ENCODE measurements around the gene SYS1.

Gene SYS1

GRCh38 chr20:45358282-45359068 is 4.5 kb upstream of the SYS1 start:
- no peak for DNase-seq

DNA sequence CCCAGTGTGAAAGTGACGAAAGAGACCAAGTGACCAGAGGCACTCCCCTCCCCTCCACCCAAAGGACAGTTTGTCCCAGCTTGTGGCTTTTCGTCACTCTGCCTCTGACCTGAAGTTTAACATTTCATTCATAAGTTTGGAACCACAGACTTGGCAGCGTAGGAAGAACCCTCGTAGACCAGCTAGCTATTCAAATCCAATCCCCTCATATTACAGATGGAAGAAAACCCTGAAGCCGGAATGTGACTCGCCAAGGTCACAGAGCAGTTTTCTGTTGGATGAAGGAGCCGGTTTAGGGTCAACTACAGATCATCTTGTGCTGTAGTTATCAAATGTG is 3.9 kb upstream of the SYS1 start:
- DNase-seq: no peak

DNA sequence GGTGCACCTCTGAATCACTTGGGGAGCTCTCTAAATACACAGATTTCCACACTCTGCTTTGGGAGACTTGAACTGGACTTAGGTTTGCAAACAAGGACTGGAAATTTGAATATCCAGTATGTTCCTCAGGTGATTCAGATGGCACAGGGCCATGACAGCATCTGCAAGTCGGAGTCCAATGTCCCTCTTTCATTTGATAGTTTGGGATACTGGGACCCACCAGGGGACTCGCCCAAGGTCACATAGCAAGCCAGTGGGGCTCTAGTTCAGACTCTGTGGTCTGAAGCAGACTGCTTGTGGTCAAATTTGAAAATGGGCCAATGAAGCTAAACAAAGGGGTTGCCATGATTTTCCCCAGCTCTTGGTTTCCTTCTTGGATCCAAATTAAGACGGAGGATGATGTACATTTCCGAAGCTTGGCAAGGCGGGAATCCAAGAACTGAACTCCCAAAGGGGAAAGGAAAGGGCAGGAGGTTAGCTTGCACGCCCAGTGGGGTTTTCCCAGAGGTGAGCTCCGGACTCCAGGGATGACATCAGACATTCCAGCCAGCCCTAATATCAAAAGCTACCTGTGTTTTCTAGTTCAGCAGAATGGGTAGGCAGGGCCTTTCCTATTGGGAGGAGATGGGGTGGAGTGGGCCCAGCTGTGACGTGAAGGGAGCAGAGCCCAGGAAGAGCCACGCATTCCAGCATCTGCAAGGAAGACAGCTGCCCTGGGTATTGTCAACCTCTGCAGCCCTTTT is 3.4 kb upstream of the SYS1 start:
- no peak for DNase-seq

- no peak for DNase-seq
Measured at GRCh38 chr20:45361793-45362192, 1.2 kb upstream of the SYS1 start.

GRCh38 chr20:45363611-45364492 is 896 bp downstream of the SYS1 start:
- no peak for DNase-seq

DNA sequence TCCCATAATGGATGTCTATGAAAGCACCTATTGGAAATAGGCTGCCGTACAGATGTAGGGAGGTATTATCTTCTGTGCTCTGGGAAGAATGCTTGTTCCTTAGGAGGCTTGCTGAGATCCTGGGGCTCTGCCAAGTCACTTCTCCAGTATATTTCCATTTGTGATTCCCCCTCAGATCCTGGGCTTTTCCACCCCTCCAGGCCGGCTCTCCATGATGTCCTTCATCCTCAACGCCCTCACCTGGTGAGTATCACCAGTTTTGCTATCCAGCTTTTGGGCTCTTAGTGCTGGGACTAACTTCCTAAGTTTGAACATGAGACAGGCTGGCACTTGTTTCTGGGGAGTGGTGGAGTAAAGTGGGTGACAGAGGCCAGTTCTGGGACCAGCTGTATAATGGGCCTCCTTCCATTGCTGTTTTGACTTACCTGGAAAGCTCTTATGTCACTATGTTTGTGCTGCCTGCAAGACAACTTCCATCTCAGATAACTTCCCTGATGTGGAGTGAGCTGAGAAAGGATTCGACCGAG is 2.6 kb downstream of the SYS1 start:
- no peak for DNase-seq

DNA sequence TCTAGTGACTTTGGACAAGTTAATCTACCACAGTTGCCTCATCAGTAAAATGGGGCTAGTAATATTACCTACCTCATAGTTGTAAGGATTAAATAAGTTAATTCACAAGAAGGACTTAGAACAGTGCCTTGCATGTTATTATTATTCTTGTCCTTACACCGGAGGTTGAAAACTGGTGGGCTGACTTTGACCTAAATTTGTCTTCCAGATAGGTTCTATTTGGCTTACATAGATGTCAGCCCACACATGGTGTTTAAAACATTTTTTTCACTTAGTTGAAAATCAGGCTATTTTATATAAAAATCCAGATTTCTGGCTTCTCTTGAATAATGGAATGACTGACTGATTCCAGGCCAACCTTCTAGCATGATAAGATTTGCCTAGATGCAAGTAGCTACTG is 3.2 kb downstream of the SYS1 start:
- no peak for DNase-seq

DNA sequence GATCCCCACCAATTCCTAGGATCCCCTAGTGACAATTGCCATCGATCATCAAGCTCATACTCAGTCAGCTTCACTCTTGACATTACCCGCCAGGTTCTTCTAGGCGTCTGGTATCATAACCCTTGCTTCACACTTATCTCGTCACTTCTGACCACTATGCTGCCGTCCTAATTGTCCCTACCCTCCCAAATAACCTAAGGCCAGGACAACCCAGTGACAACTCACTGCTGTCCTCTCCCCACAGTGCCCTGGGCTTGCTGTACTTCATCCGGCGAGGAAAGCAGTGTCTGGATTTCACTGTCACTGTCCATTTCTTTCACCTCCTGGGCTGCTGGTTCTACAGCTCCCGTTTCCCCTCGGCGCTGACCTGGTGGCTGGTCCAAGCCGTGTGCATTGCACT is 3.7 kb downstream of the SYS1 start:
- no peak for DNase-seq

DNA sequence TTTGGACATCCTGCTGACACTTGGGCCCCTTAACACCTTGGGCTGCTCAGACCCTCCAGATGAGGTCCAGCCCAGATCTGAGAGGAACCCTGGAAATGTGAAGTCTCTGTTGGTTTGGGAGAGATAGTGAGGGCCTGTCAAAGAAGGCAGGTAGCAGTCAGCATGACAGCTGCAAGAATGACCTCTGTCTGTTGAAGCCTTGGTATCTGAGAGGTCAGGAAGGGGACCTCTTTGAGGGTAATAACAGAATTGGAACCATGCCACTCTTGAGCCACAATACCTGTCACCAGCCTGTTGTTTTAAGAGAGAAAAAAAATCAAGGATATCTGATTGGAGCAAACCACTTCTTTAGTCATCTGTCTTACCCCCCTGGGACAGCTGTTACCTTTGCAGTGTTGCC is 4.2 kb downstream of the SYS1 start:
- no peak for DNase-seq

DNA sequence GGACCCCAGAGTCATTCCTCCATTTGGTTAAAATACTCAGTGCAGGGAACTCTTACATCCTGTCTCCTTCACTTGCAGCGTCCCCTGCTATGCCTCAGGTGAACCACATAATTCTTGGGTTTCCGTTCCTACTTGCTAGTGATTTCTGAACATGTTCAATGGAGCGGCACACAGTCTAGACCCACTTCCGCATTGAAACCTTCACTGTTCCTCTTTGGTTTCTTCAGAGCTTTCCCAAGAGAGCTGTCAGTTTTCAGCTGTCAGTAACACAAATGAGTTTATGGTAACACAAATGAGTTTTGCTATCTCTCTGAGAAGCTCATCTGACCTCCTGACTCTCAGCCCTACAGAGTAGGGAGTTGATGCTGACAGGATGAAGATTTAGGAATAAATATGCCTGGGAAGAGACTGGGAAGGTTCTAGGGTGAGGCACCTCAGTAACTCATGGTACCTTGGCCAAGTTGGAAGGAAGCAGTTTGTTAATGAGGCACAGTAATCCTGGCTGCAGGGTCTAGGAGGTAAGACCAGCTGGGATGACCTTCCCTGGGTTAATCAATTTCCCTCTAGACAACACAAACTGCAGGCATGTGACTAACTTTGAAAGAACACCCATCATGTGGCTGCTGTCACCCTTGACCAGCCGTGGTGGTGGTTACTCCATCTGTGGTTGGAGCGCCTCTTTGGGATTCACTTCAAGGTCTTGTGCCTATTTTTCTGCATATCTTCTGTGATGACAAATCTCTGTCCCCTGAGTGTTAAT is 5.4 kb downstream of the SYS1 start:
- no peak for DNase-seq

- DNase-seq: no peak
Measured at GRCh38 chr20:45370571-45371160, 7.7 kb downstream of the SYS1 start.

DNA sequence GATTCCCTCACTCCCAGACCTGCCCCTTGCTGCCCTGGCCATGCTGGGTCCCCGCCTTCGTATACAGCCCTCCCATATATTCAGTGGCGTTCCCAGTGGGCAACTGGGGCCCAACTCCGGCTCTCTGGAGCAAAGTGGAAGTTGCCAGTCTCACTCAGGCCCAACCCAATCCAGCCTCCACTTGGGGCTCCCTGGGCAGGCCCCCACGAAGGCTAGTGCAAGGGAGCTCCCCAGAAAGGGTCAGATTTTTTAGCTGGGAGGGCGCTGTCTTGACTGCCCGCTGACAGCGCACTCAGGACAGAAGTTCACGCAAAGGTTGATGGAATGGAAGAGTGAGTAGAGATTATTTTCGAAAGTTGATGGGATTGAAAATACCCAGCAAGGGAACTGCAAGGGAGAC is 9.3 kb downstream of the SYS1 start:
- no peak for DNase-seq

GRCh38 chr20:45372646-45373352 is 9.8 kb downstream of the SYS1 start:
- no peak for DNase-seq

DNA sequence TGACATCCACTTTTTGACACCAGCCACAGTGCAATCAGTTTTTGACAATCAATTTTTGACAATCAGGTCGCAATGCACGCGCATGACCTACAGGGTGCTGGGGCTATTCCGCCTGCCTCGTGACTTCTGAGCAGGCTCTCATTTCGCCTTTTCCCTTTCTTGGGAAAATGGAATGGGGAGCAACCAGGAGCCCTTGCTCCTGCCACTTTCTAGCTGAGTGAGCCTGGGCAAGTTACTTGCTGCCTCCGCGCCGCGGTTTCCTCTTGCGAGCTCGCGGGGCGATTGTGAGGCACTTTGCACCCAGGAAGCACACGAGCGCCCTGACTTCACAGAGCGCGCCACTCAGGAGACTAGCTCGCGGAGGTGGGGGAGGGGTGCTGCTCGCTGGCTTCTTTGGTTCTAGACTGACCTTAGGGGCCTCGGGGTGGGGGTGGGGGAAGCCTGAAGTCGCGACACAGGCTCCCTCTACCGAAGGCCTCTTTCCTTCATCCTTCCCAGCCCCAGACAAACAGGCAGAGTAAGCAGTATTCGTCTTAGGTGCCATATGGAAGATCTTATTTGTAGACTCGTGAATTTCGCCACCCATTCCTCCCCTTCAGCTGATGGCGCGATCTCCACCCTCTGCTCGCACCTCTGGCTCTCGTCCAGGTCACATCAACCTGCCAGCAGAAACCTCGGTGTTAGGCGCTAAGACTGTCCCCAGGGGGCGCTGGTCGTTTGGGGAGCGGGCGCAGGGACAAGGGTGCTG is 10.6 kb downstream of the SYS1 start:
- DNase-seq: peak; percentile 36

GRCh38 chr20:45374101-45374467 is 11.1 kb downstream of the SYS1 start:
- no peak for DNase-seq

DNA sequence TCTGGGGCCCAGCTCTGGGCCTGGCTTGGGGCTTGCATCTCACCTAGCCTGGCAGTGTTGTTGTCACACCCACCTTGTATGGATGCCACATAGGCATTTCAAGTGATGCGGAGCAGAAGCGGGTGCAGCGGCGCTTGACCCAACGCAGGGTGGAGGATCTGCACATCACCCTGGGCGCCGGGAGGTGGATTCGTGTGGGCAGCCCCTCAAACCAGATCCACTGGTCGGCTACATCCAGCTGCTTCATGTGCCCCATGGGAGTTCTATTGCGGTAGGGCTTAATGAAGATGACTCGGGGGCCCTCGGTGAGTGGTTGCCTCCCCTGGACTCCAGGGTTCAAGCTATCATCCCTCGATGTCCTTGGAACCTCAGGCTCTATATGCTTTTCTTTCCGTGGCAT is 12.0 kb downstream of the SYS1 start:
- DNase-seq: no peak

GRCh38 chr20:45377269-45377668 is 14.3 kb downstream of the SYS1 start:
- no peak for DNase-seq

- no peak for DNase-seq
Measured at GRCh38 chr20:45378191-45378590, 15.2 kb downstream of the SYS1 start, which contains the start of gene TP53TG5. Gene TP53TG5 (minus strand): TSS chr20:45378325. CDS start chr20:45378236, 89 bp downstream.

GRCh38 chr20:45387274-45387673 is 24.3 kb downstream of the SYS1 start:
- DNase-seq: no peak

- DNase-seq: no peak
Measured at GRCh38 chr20:45390931-45391330, 28.0 kb downstream of the SYS1 start.

- DNase-seq: no peak
Measured at GRCh38 chr20:45391559-45391958, 28.6 kb downstream of the SYS1 start.

All from KG1 (cell line).